ENCODE results near the gene SELPLG. TPM values are rescaled to one million over a fixed set of nuclear protein-coding genes. Genes with fewer than 3 reads are reported as not detected.

The SELPLG gene
- 51.9 and 53.5 TPM in 2 replicates for total RNA-seq

GRCh38 chr12:108633534-108634248, at the start of gene SELPLG:
Gene SELPLG (minus strand): TSS chr12:108633894. CDS start chr12:108624307, 9,587 bp downstream.
- H3K27ac Mint-ChIP-seq, result peak within 1 kb of the TSS; percentile 99
- H3K4me1 Mint-ChIP-seq (ENCODE audit: low read depth), result peaks cover 69% of the 10 kb centered on the region
- no peaks in the 10 kb centered on the region for H3K9me3 Mint-ChIP-seq
- peak; percentile 82 for DNase-seq (ENCODE audit: low spot score)
- intact Hi-C loops (cut with micrococcal nuclease), result loop anchor here (1.0 to 5.0 kb wide), 7 partner anchors 8 to 459 kb away; partner anchors contain the start of genes ALKBH2, FICD, SSH1 and USP30
- peaks cover 7% of the 10 kb centered on the region for H3K36me3 Mint-ChIP-seq (ENCODE audit: low read depth)
- peak within 1 kb of the TSS; percentile 94 for H3K4me3 Mint-ChIP-seq
- no peaks in the 10 kb centered on the region for H3K27me3 Mint-ChIP-seq (ENCODE audit: insufficient read depth)

DNA sequence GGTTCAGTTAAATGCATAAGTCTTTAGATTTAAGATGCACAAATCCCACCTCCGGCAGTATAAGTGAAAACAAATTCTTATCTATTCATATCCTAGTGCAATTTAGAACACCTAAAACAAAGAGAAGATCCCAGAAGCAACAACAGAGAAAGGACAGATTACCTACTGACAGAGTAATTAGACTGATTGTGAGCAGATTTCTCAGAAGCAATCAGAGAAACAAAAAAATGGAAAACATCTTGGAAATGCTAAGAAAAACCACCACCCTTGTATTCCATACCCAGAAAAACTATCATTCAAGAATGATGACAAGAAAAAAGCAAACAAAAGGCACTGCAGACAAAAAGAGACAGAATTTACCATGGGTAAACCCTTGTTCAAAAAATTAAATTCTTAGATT, 47.6 kb upstream of the SELPLG start:
- Mint-ChIP-seq H3K36me3 (ENCODE audit: low read depth) (no peaks in the 10 kb centered on the region), H3K9me3 (no peaks in the 10 kb centered on the region), H3K4me3 (no peak overlapping the region), H3K27ac (no peak overlapping the region), H3K27me3 (ENCODE audit: insufficient read depth) (no peaks in the 10 kb centered on the region), H3K4me1 (ENCODE audit: low read depth) (peaks cover 16% of the 10 kb centered on the region)
- intact Hi-C loops (cut with micrococcal nuclease), result no loop called here
- DNase-seq (ENCODE audit: low spot score), result no peak

DNA sequence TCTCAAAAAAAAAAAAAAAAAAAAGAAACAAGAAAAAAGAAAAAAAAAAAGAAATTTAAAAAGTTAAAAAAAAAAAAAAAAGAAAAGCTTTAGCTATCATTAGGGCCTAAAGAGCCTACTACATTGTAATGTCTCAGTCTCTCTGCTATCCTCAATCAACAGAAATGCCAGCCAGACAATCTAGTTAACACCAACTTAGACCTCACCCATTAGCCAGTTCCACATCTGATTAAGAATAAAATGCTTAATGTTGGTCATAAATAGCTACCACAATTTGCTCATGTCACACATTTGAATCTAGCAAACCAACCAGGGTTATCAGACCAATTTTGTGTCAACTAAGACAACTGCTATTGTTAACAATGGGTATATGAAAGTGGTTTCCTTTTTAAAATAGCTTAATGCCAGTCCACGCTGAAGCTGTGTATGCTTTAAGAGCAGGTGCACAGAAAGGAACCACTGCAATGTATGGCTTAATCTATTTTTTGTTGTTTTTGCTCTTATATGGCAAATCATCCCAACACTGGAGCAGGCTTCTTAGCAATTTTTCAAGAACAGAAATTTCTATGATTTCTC, 45.5 kb upstream of the SELPLG start:
- no peak overlapping the region for H3K27ac Mint-ChIP-seq
- H3K27me3 Mint-ChIP-seq (ENCODE audit: insufficient read depth), result no peaks in the 10 kb centered on the region
- H3K4me1 Mint-ChIP-seq (ENCODE audit: low read depth), result no peaks in the 10 kb centered on the region
- H3K36me3 Mint-ChIP-seq (ENCODE audit: low read depth), result peaks cover 7% of the 10 kb centered on the region
- DNase-seq (ENCODE audit: low spot score), result no peak
- intact Hi-C loops (cut with micrococcal nuclease), result no loop called here
- H3K9me3 Mint-ChIP-seq, result no peaks in the 10 kb centered on the region
- no peak overlapping the region for H3K4me3 Mint-ChIP-seq

DNA sequence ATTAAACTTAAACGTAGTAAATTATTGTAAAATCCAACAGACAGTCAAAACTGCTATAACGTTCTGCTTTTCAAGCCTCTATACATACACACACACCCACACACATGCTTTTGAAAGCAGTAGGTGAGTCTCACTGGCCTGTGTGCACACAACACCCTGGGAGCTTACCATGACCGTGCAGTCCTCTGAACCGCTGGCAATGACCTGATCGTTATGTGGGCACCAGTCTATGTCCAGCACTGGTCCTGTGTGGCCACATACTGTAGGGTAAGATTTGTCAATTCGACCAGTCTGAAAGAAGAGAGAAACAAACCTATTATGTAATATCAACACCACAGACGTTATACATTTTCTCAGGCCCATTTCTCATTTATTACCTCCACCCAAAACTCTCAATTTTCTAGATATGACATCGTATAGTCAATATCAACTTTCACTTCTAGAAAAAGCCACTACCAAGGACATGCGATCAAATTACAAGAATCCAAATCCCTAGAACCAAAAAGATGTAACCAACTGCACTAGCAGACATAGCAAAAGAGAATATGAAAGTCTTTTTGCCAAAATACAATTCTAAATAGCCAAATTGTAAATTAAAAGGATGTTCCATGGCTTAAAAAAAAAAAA, 44.5 kb upstream of the SELPLG start:
- no peak for DNase-seq (ENCODE audit: low spot score)
- no peak overlapping the region for H3K4me3 Mint-ChIP-seq
- no peak overlapping the region for H3K27ac Mint-ChIP-seq
- H3K27me3 Mint-ChIP-seq (ENCODE audit: insufficient read depth), result no peaks in the 10 kb centered on the region
- no peaks in the 10 kb centered on the region for H3K9me3 Mint-ChIP-seq
- H3K36me3 Mint-ChIP-seq (ENCODE audit: low read depth), result peaks cover 7% of the 10 kb centered on the region
- intact Hi-C loops (cut with micrococcal nuclease), result no loop called here
- H3K4me1 Mint-ChIP-seq (ENCODE audit: low read depth), result no peaks in the 10 kb centered on the region

DNA sequence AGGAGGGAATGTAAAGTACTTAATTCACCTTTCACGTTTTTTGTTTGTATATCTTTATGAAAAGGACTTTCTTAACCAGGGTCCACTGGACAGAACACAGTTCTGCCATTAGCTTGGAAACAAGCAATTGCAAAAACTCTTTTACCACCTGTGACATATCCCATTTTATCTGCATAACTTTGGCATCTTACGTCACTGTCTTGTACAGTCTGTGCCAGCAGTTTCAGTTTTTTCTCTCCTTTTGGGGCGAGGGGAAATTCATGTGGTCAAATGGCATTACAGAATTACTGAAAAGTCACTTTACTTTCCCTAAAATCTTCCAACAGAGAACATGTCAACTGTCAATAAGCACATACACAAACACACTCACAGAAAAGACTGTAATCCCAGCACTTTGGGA, 43.7 kb upstream of the SELPLG start:
- intact Hi-C loops (cut with micrococcal nuclease), result no loop called here
- Mint-ChIP-seq H3K27me3 (ENCODE audit: insufficient read depth) (no peaks in the 10 kb centered on the region), H3K4me3 (no peak overlapping the region), H3K27ac (no peak overlapping the region), H3K4me1 (ENCODE audit: low read depth) (no peaks in the 10 kb centered on the region), H3K9me3 (no peaks in the 10 kb centered on the region), H3K36me3 (ENCODE audit: low read depth) (peaks cover 7% of the 10 kb centered on the region)
- DNase-seq (ENCODE audit: low spot score), result no peak

- no peaks in the 10 kb centered on the region for H3K4me1 Mint-ChIP-seq (ENCODE audit: low read depth)
- intact Hi-C loops (cut with micrococcal nuclease), result no loop called here
- H3K9me3 Mint-ChIP-seq, result no peaks in the 10 kb centered on the region
- DNase-seq (ENCODE audit: low spot score), result no peak
- H3K27me3 Mint-ChIP-seq (ENCODE audit: insufficient read depth), result no peaks in the 10 kb centered on the region
- H3K27ac Mint-ChIP-seq, result no peak overlapping the region
- H3K36me3 Mint-ChIP-seq (ENCODE audit: low read depth), result peaks cover 7% of the 10 kb centered on the region
- H3K4me3 Mint-ChIP-seq, result no peak overlapping the region
Observed at GRCh38 chr12:108676707-108677106, 43.0 kb upstream of the SELPLG start.

GRCh38 chr12:108675792-108676191, 42.1 kb upstream of the SELPLG start:
- H3K27me3 Mint-ChIP-seq (ENCODE audit: insufficient read depth), result no peaks in the 10 kb centered on the region
- no peak overlapping the region for H3K4me3 Mint-ChIP-seq

DNA sequence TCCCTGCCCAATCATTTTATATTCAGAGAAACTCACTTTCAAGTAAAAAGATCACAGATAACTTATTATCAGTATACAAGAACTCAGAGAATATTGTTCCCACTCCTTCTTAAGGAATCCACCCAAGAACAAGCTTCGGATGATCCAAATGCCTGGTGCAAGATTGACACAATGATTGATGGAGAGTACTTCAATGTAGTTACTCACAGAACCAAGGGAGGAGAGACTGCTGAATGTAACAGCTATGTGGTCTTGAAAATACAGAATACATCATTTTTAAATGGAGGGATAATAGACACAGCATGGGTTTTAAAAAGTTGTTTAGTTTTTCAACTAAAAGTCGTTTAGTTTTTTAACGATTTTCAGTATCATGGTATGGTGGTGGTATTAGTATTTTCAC, 38.4 kb upstream of the SELPLG start:
- Mint-ChIP-seq H3K27ac (no peak overlapping the region), H3K36me3 (ENCODE audit: low read depth) (peaks cover 7% of the 10 kb centered on the region), H3K4me3 (no peak overlapping the region), H3K27me3 (ENCODE audit: insufficient read depth) (no peaks in the 10 kb centered on the region), H3K4me1 (ENCODE audit: low read depth) (no peaks in the 10 kb centered on the region), H3K9me3 (no peaks in the 10 kb centered on the region)
- intact Hi-C loops (cut with micrococcal nuclease), result no loop called here
- no peak for DNase-seq (ENCODE audit: low spot score)

More at GRCh38 chr12:108675792-108676191, 42.1 kb upstream of the SELPLG start:
- Mint-ChIP-seq H3K9me3 (no peaks in the 10 kb centered on the region), H3K4me1 (ENCODE audit: low read depth) (no peaks in the 10 kb centered on the region), H3K27ac (no peak overlapping the region), H3K36me3 (ENCODE audit: low read depth) (peaks cover 7% of the 10 kb centered on the region)
- DNase-seq (ENCODE audit: low spot score), result no peak
- intact Hi-C loops (cut with micrococcal nuclease), result no loop called here

DNA sequence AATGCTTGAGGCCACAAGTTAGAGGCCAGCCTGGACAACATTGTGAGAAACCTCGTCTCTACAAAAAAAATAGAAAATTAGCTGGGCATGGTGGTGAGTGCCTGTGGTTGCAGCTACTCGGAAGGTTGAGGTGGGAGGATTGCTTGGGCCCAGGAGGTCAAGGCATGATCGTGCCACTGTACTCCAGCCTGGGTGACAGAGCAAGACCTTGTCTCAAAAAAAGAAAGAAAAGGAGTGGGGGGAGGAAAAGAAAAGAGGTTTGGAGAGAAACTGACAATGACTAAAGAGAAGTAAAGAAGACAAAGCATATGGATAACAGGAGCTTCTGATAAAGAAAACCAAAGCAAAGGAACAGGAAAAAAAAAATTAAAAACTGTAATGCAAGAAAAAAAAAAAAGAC, 37.4 kb upstream of the SELPLG start:
- Mint-ChIP-seq H3K4me3 (no peak overlapping the region), H3K27me3 (ENCODE audit: insufficient read depth) (no peaks in the 10 kb centered on the region), H3K4me1 (ENCODE audit: low read depth) (no peaks in the 10 kb centered on the region), H3K9me3 (no peaks in the 10 kb centered on the region), H3K27ac (no peak overlapping the region), H3K36me3 (ENCODE audit: low read depth) (peaks cover 7% of the 10 kb centered on the region)
- intact Hi-C loops (cut with micrococcal nuclease), result no loop called here
- DNase-seq (ENCODE audit: low spot score), result no peak

GRCh38 chr12:108670066-108670631, 36.5 kb upstream of the SELPLG start:
- H3K9me3 Mint-ChIP-seq, result no peaks in the 10 kb centered on the region
- no peaks in the 10 kb centered on the region for H3K4me1 Mint-ChIP-seq (ENCODE audit: low read depth)
- no peaks in the 10 kb centered on the region for H3K27me3 Mint-ChIP-seq (ENCODE audit: insufficient read depth)
- DNase-seq (ENCODE audit: low spot score), result no peak
- H3K27ac Mint-ChIP-seq, result no peak overlapping the region
- H3K36me3 Mint-ChIP-seq (ENCODE audit: low read depth), result peaks cover 5% of the 10 kb centered on the region
- H3K4me3 Mint-ChIP-seq, result no peak overlapping the region
- intact Hi-C loops (cut with micrococcal nuclease), result no loop called here

- Mint-ChIP-seq H3K9me3 (no peaks in the 10 kb centered on the region), H3K36me3 (ENCODE audit: low read depth) (no peaks in the 10 kb centered on the region), H3K4me1 (ENCODE audit: low read depth) (peaks cover 16% of the 10 kb centered on the region), H3K27ac (no peak overlapping the region), H3K27me3 (ENCODE audit: insufficient read depth) (no peaks in the 10 kb centered on the region), H3K4me3 (no peak overlapping the region)
- intact Hi-C loops (cut with micrococcal nuclease), result no loop called here
- no peak for DNase-seq (ENCODE audit: low spot score)
Observed at GRCh38 chr12:108668542-108668941, 34.8 kb upstream of the SELPLG start.

DNA sequence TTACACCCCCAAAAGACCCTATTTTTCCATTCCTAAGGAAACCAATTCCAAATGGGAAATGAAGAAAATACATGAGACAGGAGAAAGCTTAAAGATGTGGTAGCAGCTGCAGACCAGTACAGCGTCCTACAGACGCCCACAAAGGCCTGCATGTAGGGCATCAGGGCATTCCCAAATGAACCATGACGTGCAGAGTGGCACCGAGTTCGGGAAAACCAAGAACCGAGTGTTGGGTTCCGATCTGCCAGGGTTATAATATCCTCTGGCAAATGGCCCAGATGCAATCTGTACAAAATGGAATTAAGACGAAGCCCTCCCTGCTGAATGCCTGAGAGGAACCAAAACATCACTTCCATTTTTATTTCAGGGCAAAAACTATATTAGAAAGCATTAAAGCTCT, 34.4 kb upstream of the SELPLG start:
- intact Hi-C loops (cut with micrococcal nuclease), result no loop called here

DNA sequence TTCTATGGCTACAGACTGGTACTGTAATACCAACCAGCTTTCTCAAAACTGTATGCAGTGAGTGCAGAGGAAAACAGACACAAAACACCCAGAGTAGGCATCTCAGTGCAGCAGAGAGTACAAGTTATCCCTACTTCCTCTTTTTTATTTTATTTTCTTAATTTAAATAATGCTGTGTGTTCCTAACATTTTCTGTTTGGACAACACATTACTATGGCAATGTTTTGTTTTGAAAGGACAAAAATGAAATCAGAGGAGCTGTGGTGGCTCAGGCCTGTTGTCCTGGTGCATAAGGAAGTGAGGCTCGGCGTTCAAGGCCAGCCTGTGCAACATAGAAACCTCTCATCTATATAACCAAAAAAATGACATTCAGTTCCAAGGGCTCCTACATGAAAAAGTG, 33.7 kb upstream of the SELPLG start:
- peaks cover 17% of the 10 kb centered on the region for H3K4me1 Mint-ChIP-seq (ENCODE audit: low read depth)
- H3K27ac Mint-ChIP-seq, result no peak overlapping the region
- no peak overlapping the region for H3K4me3 Mint-ChIP-seq

More for the DNA sequence above, 34.4 kb upstream of the SELPLG start:
- no peaks in the 10 kb centered on the region for H3K9me3 Mint-ChIP-seq
- no peak for DNase-seq (ENCODE audit: low spot score)
- no peak overlapping the region for H3K4me3 Mint-ChIP-seq
- no peaks in the 10 kb centered on the region for H3K27me3 Mint-ChIP-seq (ENCODE audit: insufficient read depth)
- peaks cover 17% of the 10 kb centered on the region for H3K4me1 Mint-ChIP-seq (ENCODE audit: low read depth)
- H3K36me3 Mint-ChIP-seq (ENCODE audit: low read depth), result no peaks in the 10 kb centered on the region
- no peak overlapping the region for H3K27ac Mint-ChIP-seq

More for the DNA sequence above, 33.7 kb upstream of the SELPLG start:
- no peak for DNase-seq (ENCODE audit: low spot score)
- intact Hi-C loops (cut with micrococcal nuclease), result no loop called here
- Mint-ChIP-seq H3K36me3 (ENCODE audit: low read depth) (no peaks in the 10 kb centered on the region), H3K9me3 (no peaks in the 10 kb centered on the region), H3K27me3 (ENCODE audit: insufficient read depth) (no peaks in the 10 kb centered on the region)
